ENCODE measurements around the gene PBX1.

- TF ChIP-seq TAF1 (IDR thresholded peaks at IDR 0.05; ENCODE audit: borderline replicate concordance, insufficient read depth, low read length) (no peak), SIN3A (IDR thresholded peaks at IDR 0.05; ENCODE audit: borderline replicate concordance, insufficient read depth, low read length) (no peak), FOXP2 (optimal IDR thresholded peaks at IDR 0.05; ENCODE audit: borderline replicate concordance, extremely low read depth, extremely low read length, insufficient read depth) (no peak)
Measured at GRCh38 chr1:164592634-164593033, 33.6 kb downstream of the PBX1 start.
